Peyer's patch (tissue), 4 donors: ENCODE data around the gene PER3.

ENCODE experiments used
- CTCF ChIP-seq, 6 experiments: fragments of 450-650 bp in 4 of 6; fragments of 200-600 bp in 2 of 6; sonication (generic) in 1 of 6; IDR thresholded peaks; one replicate each; pipeline ENCODE4 v1.5.1; 2017 to 2019; ENCODE audit warnings: antibody characterized with exemption in 6 of 6, mild to moderate bottlenecking in 3 of 6, moderate library complexity in 1 of 6
- POLR2A ChIP-seq, 2 donors: fragments of 450-650 bp; IDR thresholded peaks; one replicate each; pipeline ENCODE4 v1.5.1; 2017; ENCODE audit warnings: antibody characterized with exemption in 2 of 2, mild to moderate bottlenecking in 2 of 2, moderate library complexity in 2 of 2

DNA sequence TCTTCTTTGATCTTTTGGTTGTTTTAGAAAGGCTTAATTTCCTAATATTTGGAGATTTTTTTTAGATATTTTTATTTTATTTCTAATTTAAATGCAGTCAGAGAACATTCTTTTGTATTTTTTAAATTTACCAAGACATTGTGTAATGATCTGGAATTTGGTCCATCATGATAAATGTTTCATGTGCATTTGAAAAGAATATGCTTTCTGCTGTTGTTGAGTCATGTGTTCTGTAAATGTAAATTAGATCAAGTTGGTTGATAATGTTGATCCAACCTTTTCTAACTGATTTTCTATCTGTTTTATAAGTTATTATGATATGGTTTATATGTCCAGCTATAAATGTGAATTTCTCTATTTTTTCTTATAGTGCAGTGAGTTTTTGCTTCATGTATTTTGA is 48.9 kb downstream of the PER3 start:
- TF ChIP-seq CTCF (IDR thresholded peaks at IDR 0.05): no peak
- no peak for TF ChIP-seq POLR2A (IDR thresholded peaks at IDR 0.05)
